HG03558 (cell line): ENCODE data around the gene L3MBTL2.
"Not testable (repeated sequence)": the region's sequence is repeated elsewhere in the genome, so short reads cannot be mapped to it uniquely, and the experiment has no call there.

ENCODE experiments used
- ATAC-seq: cut with Tn5 transposase; IDR thresholded peaks from one replicate; pipeline ENCODE4 v1.9.1; 2021; ENCODE audit warnings: moderate number of reproducible peaks; ENCODE audit not compliant: unreplicated experiment; ENCODE audit errors: extremely low read depth

Gene L3MBTL2

GRCh38 chr22:41239443-41240128, 34.5 kb downstream of the L3MBTL2 start:
- ATAC-seq = no peak

DNA sequence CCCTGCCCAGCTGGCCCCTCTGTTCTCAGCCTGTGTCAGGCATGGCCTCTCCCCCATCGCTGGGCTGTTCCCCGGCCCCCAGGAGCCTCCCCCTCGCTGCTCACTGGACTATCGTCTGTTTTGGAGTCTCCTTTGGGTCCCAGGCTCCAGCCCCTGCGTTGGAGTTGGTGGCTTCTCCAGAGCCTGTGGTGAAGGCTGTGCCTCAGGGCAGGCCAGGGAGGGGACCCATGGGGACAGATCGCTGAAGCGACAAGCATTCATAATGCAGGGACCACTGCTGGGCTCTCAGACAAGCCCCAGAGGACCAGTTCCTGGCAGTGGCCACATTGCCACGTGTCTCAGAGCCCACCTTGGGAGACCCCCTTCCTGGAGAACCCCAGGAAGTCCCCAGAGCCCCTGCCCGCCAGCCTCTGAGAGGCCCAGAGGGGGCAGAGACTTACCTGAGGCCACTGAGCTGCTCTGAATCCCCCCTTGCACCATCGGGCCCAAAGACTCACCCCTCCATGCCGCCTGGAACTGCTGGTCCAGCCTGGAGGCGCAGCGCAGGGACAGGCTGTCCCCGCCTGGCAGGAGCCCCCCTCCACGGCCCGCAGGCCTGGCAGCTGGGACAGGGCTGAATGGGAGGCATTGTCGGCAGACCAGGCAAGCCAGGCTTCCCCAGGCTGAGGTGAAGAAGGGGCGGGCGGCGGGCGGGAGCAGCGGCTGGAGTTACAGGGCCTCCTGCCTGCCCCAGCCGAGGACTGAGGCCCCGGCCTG, 35.4 kb downstream of the L3MBTL2 start, which contains the start of gene CHADL:
TSS of gene CHADL (minus strand) at position 555 of the 756 bp plus-strand sequence. CDS start at position 505, 50 bp downstream.
- ATAC-seq = no peak

DNA sequence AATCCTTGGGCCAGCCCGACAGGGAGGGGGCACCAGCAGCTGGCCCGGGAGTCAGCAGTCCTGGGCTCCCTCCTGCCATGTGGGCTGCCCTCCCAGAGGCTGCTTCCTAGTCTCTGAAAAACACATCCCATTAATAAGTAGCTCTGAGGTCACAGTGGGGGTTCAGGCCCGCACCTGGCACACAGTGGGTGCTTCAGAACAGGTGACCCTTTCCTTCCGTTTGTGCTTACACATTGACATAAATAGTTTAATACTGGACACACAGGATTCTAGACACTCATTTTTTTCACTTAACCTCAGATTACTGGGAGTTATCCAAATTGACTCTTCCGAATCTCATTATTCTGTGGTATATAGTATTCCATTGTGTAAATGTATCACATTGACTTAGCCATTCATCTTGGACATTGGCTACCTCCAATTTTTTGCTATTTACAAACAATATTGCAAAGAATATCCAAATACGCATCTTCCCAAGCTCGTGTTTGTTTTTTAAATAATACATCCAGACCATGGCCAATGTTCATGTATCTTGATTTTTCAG, 36.1 kb downstream of the L3MBTL2 start:
- ATAC-seq = no peak

GRCh38 chr22:41242396-41243117, 37.4 kb downstream of the L3MBTL2 start:
- no peak for ATAC-seq

DNA sequence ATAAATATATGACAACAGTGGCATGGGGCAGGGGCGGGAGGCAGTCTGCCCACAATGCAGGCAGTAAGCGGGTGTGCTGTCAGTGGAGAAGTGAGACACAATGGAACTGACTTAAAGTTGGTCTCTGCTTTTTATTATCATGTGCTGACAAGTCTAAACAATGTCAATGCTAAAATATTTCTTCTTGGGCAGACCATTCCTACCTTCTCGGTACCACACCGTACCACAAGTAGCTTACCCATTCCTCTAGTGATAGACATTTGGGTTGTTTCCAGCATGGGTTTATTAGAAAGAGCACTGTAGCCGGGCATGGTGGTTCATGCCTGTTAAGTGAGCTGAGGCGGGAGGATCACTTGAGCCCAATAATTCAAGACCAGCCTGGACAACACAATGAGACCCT, 38.2 kb downstream of the L3MBTL2 start:
- ATAC-seq = no peak

- no peak for ATAC-seq
Observed at GRCh38 chr22:41245917-41246499, 40.9 kb downstream of the L3MBTL2 start.

- ATAC-seq = no peak
Observed at GRCh38 chr22:41247703-41248102, 42.6 kb downstream of the L3MBTL2 start.

DNA sequence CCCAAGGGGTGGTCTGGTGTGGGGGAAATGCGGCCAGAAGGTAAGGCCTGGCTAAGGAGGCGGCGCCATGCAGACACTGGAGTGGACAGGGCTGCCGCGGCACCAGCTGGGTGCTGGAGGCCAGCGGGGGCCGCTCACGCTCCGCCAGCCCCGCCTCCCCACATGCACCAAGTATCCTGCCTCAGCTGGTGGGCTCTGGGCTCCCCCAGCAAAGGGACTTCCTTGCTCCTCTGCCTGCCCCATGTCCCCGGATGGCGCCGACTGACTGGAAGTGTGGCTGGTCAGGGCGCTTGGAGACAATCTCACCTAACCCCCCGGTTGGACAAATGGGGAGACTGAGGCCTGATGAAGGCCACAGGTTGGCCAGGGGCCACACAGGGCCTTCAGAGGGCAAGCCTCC, 43.2 kb downstream of the L3MBTL2 start:
- no peak for ATAC-seq

GRCh38 chr22:41248758-41249157, 43.6 kb downstream of the L3MBTL2 start:
- no peak for ATAC-seq

DNA sequence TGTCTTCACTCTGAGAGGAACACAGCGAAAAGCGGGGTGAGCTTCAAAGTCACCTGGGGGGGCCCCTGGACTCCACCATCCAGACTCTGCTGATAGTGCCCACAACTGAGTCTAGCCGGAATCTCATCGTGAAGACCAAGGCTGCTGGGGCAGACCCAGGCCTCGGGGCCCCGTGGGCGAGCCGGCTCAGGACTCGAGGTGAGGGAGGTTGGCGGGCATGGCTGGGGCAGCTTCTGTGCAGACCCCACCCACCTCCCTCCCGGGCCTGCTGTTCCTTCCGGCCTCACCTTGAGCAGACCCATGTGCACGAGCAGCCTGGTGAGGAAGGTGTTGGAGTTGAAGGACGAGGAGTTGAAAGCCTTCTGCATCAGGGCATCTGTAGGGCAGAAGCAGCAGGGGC, 44.3 kb downstream of the L3MBTL2 start:
- no peak for ATAC-seq

DNA sequence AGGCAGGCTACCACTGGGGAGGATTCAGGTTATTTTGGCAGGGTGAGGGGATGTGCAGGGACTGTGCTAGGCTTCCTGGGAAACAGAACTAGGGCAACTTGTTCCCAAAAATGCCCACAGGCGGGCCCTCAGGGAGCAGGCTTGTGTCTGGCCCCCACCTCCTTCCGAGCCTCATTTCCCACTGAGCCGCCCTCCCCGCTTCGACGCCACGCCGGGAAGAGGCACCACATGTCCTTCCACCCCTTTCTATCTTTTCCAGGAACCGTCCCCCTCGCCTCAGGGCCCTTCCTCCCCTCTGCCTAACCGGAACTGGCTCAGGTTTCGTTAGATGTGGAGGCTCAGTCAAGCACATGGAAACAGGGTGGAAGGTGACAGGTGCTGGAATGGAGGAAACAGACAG, 45.0 kb downstream of the L3MBTL2 start:
- no peak for ATAC-seq

GRCh38 chr22:41252365-41252764, 47.3 kb downstream of the L3MBTL2 start:
- ATAC-seq = no peak

DNA sequence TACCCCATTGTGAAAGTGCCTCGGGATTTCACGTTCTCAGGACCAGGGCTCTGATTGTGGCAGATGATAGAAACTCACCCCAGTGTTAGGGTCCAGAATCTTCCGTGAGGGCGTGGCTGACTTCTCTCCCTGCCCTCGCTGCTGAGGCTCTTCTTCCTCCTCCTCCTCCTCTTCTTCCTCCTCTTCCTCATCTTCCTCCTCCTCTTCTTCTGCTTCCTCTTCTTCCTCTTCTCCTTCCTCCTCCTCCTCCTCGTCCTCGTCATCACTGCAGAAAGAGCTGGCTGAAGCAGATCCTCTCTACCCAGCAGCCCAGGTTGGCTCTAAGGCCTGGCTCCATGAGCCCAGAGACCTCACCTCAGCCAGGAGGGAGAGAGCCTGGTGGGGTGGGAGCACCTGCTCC, 49.1 kb downstream of the L3MBTL2 start:
- ATAC-seq = no peak

- ATAC-seq = no peak
Observed at GRCh38 chr22:41256254-41257253, 51.4 kb downstream of the L3MBTL2 start.

- ATAC-seq = no peak
Observed at GRCh38 chr22:41257696-41258095, 52.6 kb downstream of the L3MBTL2 start.

DNA sequence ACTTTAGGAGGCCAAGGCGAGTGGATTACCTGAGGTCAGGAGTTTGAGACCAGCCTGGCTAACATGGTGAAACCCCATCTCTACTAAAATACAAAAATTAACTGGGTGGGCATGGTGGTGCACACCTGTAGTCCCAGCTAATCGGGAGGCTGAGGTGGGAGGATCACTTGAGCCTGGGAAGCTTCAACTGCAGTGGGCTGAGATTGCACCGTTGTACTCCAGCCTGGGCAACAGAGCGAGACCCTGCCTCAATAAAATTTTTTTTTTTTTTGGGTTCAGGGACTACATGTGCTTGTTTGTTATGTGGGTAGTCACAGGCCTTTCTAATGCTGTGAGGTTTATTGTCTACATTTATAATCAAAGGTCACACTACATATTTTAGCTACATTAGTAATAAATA, 54.6 kb downstream of the L3MBTL2 start:
- not testable (repeated sequence) for ATAC-seq

DNA sequence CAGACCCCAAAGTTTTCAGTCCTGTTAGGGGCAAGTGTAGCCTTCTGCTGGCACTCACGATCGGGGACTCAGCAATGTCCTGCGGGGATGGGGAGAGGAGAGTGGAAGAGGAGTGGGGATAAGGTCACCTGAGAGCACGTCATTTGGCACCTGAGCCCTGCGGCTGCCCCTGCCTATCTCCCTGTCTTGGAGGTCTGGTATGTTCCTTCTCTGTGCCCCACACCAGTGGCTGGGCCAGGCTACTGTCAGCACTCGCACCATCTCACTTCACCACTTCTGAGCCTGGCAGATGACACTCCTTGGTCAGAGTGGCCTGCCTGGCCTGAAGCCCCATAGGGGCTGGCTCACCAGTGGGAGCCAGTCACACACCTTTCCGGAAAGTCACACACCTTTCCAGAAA, 55.8 kb downstream of the L3MBTL2 start:
- ATAC-seq = no peak

DNA sequence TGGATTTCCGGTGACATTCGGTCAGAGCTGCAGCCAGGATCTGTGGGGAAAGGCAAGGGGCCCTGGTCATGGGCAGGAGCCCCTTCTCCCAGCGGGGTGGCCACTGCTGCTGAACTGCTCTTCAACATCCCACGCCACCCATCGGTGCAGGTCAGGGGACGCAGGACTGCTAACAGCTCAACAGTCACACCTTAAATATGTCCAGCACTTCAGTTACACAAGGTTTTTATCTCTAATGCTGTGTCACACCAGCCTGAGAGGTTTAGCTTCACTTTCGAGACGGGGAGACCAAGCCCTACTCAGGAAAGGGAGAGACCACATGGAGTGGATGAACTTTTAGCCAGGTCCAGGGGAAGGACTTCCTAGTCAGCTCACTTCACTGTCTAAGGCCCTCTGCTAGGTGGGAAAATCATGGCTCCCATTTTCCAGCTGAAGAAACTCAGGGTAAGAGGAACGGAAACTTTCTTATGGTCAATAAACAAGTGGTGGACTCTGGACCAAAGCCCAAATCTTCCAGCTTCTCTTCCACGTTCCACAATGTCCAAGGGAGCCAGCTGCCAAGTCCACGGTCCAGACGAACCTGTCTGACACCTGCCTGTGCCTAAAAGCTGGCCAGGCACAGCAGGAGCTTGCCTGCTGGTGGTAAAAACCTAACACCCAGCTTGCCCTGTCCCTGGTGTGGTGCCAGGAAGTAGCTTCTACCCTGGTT, 56.6 kb downstream of the L3MBTL2 start:
- ATAC-seq = no peak
